GM12878 (cell line): ENCODE data around the gene MSL1. TPM values are rescaled to one million over a fixed set of nuclear protein-coding genes. Genes with fewer than 3 reads are reported as not detected.

Experiments used
- ATAC-seq: fragments of 200-7000 bp; cut with Tn5 transposase; 3 replicates; pipeline ENCODE4 v1.9.1; 2020; ENCODE audit warnings: mild to moderate bottlenecking, moderate library complexity
- BruUV-seq: library from RNA; stranded (reverse); fragments of 400-500 nt; replicated peaks from 2 replicates; lab custom pipeline; 2021; lab: Mats Ljungman, UMichigan
- CTCF ChIA-PET: fragments of 300-600 bp; sonication (Branson Sonifier 250); formaldehyde crosslinking; extraction: SDS; loops from one replicate; lab custom pipeline; 2021; ENCODE audit warnings: inconsistent platforms; lab: Yijun Ruan, JAX
- POLR2A ChIA-PET: fragments of 350-600 bp; formaldehyde crosslinking; extraction: SDS; loops from one replicate; lab custom pipeline; 2021; ENCODE audit warnings: inconsistent platforms; lab: Charles Lee
- RAD21 ChIA-PET: fragments of 300-600 bp; sonication (Branson Sonifier 250); formaldehyde crosslinking; loops from one replicate; lab custom pipeline; 2023; ENCODE audit warnings: antibody characterized with exemption; ENCODE audit not compliant: unreplicated experiment; lab: Charles Lee
- SMC1A ChIA-PET: fragments of 300-600 bp; sonication (Branson Sonifier 250); formaldehyde crosslinking; loops from one replicate; lab custom pipeline; 2023; ENCODE audit not compliant: unreplicated experiment, uncharacterized antibody; lab: Charles Lee
- DNase-seq: peaks from one replicate; pipeline ENCODE4 v3.0.0-alpha.2; 2011; ENCODE audit warnings: low read depth, low spot score
- FAIRE-seq: peaks from 3 replicates; lab custom pipeline; 2011; peaks lifted over from hg19 to GRCh38; lab: Jason Lieb, UNC
- H2AFZ ChIP-seq: 2 replicates; pipeline ENCODE4 v1.6.0; 2011; ENCODE audit warnings: low read depth, low read length, control low read depth; ENCODE audit not compliant: control insufficient read depth
- H3K27ac ChIP-seq: 2 replicates; pipeline ENCODE4 v1.5.1; 2011; ENCODE audit warnings: control low read depth; ENCODE audit not compliant: control insufficient read depth, insufficient read depth
- H3K27me3 ChIP-seq, 2 experiments: replicated peaks in 1 of 2; 2 replicates each; pipeline versions ENCODE4 v1.6.0 to v1.6.1; 2011; ENCODE audit warnings: low read length in 1 of 2; ENCODE audit not compliant: control insufficient read depth in 2 of 2, insufficient read depth in 2 of 2
- H3K36me3 ChIP-seq, 2 experiments: 2 replicates each; pipeline ENCODE4 v1.5.1; 2011; ENCODE audit warnings: low read length in 1 of 2; ENCODE audit not compliant: control insufficient read depth in 2 of 2, insufficient read depth in 2 of 2
- H3K4me1 ChIP-seq: 2 replicates; pipeline ENCODE4 v1.6.1; 2011; ENCODE audit warnings: mild to moderate bottlenecking, low read length, moderate library complexity, mixed read lengths; ENCODE audit not compliant: control insufficient read depth, insufficient read depth
- H3K4me2 ChIP-seq: 2 replicates; pipeline ENCODE4 v1.6.0; 2011; ENCODE audit warnings: control low read depth; ENCODE audit not compliant: control insufficient read depth, insufficient read depth
- H3K4me3 ChIP-seq: fragments of 200-600 bp; sonication (generic); 2 replicates; pipeline ENCODE4 v1.5.1; 2016
- H3K79me2 ChIP-seq: 2 replicates; pipeline ENCODE4 v1.6.0; 2011; ENCODE audit warnings: low read length; ENCODE audit not compliant: control insufficient read depth, insufficient read depth
- H3K9ac ChIP-seq: 2 replicates; pipeline ENCODE4 v1.8.0; 2011; ENCODE audit warnings: low read length, control low read depth, mixed read lengths; ENCODE audit not compliant: control insufficient read depth, insufficient read depth
- H3K9me3 ChIP-seq: replicated peaks from 3 replicates; pipeline ENCODE4 v1.5.1; 2011; ENCODE audit warnings: mild to moderate bottlenecking, low read length; ENCODE audit not compliant: control insufficient read depth, insufficient read depth
- H4K20me1 ChIP-seq: 2 replicates; pipeline ENCODE4 v1.6.0; 2011; ENCODE audit not compliant: control insufficient read depth, insufficient read depth
- CHD2 ChIP-seq: IDR thresholded peaks from 2 replicates; pipeline ENCODE4 v1.6.1; 2011; ENCODE audit warnings: low read depth, low read length, improper control_type of control experiment, borderline replicate concordance
- CTCF ChIP-seq, 3 experiments: IDR thresholded peaks in 2 of 3; conservative IDR thresholded peaks in 1 of 3; 2 replicates each; pipeline ENCODE4 v1.5.1; 2011; ENCODE audit warnings: low read depth in 3 of 3, low read length in 3 of 3, mild to moderate bottlenecking in 3 of 3, control low read depth in 2 of 3, moderate library complexity in 2 of 3, inconsistent platforms in 1 of 3, mixed read lengths in 1 of 3; ENCODE audit not compliant: control insufficient read depth in 2 of 3, insufficient read depth in 1 of 3; ENCODE audit errors: extremely low read depth in 1 of 3
- E2F8 ChIP-seq: fragments of 450-650 bp; IDR thresholded peaks from 2 replicates; pipeline ENCODE4 v1.6.1; 2018; ENCODE audit warnings: mild to moderate bottlenecking, low read depth, moderate library complexity; ENCODE audit not compliant: partially characterized antibody
- MAX ChIP-seq: IDR thresholded peaks from 2 replicates; pipeline ENCODE4 v1.6.1; 2012; ENCODE audit warnings: low read depth, low read length, improper control_type of control experiment
- RAD51 ChIP-seq: fragments of 450-650 bp; IDR thresholded peaks from 2 replicates; pipeline ENCODE4 v1.6.1; 2016; ENCODE audit warnings: moderate library complexity, mild to moderate bottlenecking, inconsistent platforms
- USF2 ChIP-seq: IDR thresholded peaks from 2 replicates; pipeline ENCODE4 v1.6.1; 2011; ENCODE audit warnings: low read depth, low read length, improper control_type of control experiment, borderline replicate concordance
- ZNF592 ChIP-seq: fragments of 450-650 bp; IDR thresholded peaks from 2 replicates; pipeline ENCODE4 v1.6.1; 2017; ENCODE audit warnings: mild to moderate bottlenecking, moderate library complexity
- WGBS: methylation state at CpG from one replicate; pipeline ENCODE4 v1.1.6; 2016; ENCODE audit warnings: low lambda C conversion rate; ENCODE audit not compliant: insufficient replicate concordance, insufficient coverage; ENCODE audit errors: missing lambda C conversion rate; 5-methylcytosine and 5-hydroxymethylcytosine counted together
- in situ Hi-C: fragments of 300-500 bp; cut with MboI; formaldehyde crosslinking; loops from 9 replicates; pipeline ENCODE4 v1.14.3; 2018; ENCODE audit warnings: mixed read lengths
- intact Hi-C: fragments of 100-400 bp; cut with micrococcal nuclease; formaldehyde crosslinking; loops from one replicate; pipeline ENCODE4 v1.14.2; 2022; ENCODE audit not compliant: unreplicated experiment
- polyA plus RNA-seq, 11 experiments: library from polyadenylated mRNA; depleted of rRNA in 4 of 11; unstranded in 6 of 11; stranded (reverse) in 5 of 11; fragments of >200 nt; fragmentation: Nextera tagmentation in 4 of 11; fragmentation: Illumina TruSeq in 1 of 11; extraction: Ambion mirVana in 4 of 11; extraction: Trizol in 1 of 11; gene quantifications; 1 replicate in 1 of 11; 2 replicates in 10 of 11; pipeline versions ENCODE4 v1.2.1 to v1.2.3, GENCODE V29; 2011 to 2016; ENCODE audit warnings: inconsistent platforms in 2 of 11, missing spikeins in 2 of 11, low read depth in 1 of 11
- total RNA-seq, 4 experiments: library from RNA; depleted of rRNA in 3 of 4; stranded (reverse); fragments of >200 nt in 3 of 4; fragmentation: Illumina TruSeq in 1 of 4; extraction: Trizol in 1 of 4; gene quantifications; 2 replicates each; pipeline versions ENCODE4 v1.2.1 to v1.2.3, GENCODE V29; 2013 to 2021

MSL1 gene
- total and polyA plus RNA-seq, 10 of the 15 experiments (the other 5 are each of a cell fraction or from before 2014, with no cell fraction given): 6.1 to 95.2 (median 51.8) TPM

GRCh38 chr17:40097931-40098845 lies 23.6 kb upstream of the MSL1 start:
- Histone ChIP-seq H3K27me3 (no peaks in the 10 kb centered on the region), H3K4me3 (peak overlapping the region; percentile 49; the same call in 1 of the 2 replicates), H3K9ac (peak overlapping the region; percentile 50), H3K79me2 (peaks cover 11% of the 10 kb centered on the region), H3K9me3 (no peaks in the 10 kb centered on the region), H2AFZ (peak overlapping the region; percentile 75), H3K4me1 (peaks cover 56% of the 10 kb centered on the region), H3K36me3 (peaks cover 0 to 5% of the 10 kb centered on the region in 2 experiments; a peak in 3 of 4 replicates), H4K20me1 (no peaks in the 10 kb centered on the region), H3K27ac (peak overlapping the region; percentile 88), H3K4me2 (peak overlapping the region; percentile 90)
- ChIA-PET CTCF (interaction anchor here (0.6 to 10.6 kb wide), 10 partner anchors 12 to 219 kb away, joined by 3 to 176 read pairs (median 6); partner anchors contain the start of genes CSF3 and MED24), POLR2A (interaction anchor here (0.6 to 3.8 kb wide), 10 partner anchors 8 to 68 kb away, joined by 3 to 50 read pairs (median 4); partner anchors contain the start of gene CASC3), RAD21 (interaction anchor here (0.8 to 7.7 kb wide), 15 partner anchors 9 to 419 kb away, joined by 3 to 155 read pairs (median 4); no protein-coding TSS in a partner anchor), SMC1A (interaction anchor here (0.7 to 10.4 kb wide), 9 partner anchors 9 to 193 kb away, joined by 3 to 132 read pairs (median 4); partner anchors contain the start of genes MED24 and THRA)
- WGBS: 39% methylated on average over 9 of the region's 9 CpGs
- FAIRE-seq (no peak), ATAC-seq (no peak), DNase-seq (no peak)
- intact Hi-C loops (no loop called here), in situ Hi-C loops (no loop called here)
- BruUV-seq: TSS peak; percentile 45
- TF ChIP-seq ZNF592 (peak; percentile 85; the same call in 1 of the 2 replicates), MAX (peak; percentile 48), CHD2 (no peak), E2F8 (no peak), USF2 (peak; percentile 6; the same call in 1 of the 2 replicates), CTCF (IDR thresholded peaks at IDR 0.05 in 2 of 3, conservative IDR thresholded peaks at IDR 0.05 in 1 of 3; ENCODE audit: control insufficient read depth in 2 of 3, extremely low read depth in 1 of 3, insufficient read depth in 1 of 3, low read depth in 3 of 3, low read length in 3 of 3) (no peak), RAD51 (peak; percentile 68)
